ENCODE measurements around the gene WRNIP1. TPM values are rescaled to one million over a fixed set of nuclear protein-coding genes. Genes with fewer than 3 reads are reported as not detected.

Gene WRNIP1
- polyA plus RNA-seq, 4 donors = 47.9 to 62.3 (median 56.9) TPM

- DNase-seq (ENCODE audit: low read depth in 4 of 4, low spot score in 3 of 4) = no peak
These were observed 65.0 kb downstream of the WRNIP1 start for GRCh38 chr6:2830183-2830582.

- no peak for DNase-seq (ENCODE audit: low read depth in 4 of 4, low spot score in 3 of 4)
These were observed 66.2 kb downstream of the WRNIP1 start for GRCh38 chr6:2831392-2831791.

GRCh38 chr6:2834262-2834661, 69.1 kb downstream of the WRNIP1 start:
- no peak for DNase-seq (ENCODE audit: low read depth in 4 of 4, low spot score in 3 of 4)

Other genes with a start within 250 kb of the WRNIP1 start
- 1 to 10 TPM; 1.1 to 1.6 (median 1.3) TPM for gene MYLK4, start 14.5 kb upstream of the WRNIP1 start, polyA plus RNA-seq (ENCODE audit: insufficient read length in 4 of 4)
- gene SERPINB1, start 76.5 kb downstream of the WRNIP1 start, polyA plus RNA-seq (ENCODE audit: insufficient read length in 4 of 4) = 10 to 100 TPM; 21.2 to 26.9 (median 23.6) TPM
- 10 to 100 TPM in 3 of 4 donors, 1 to 10 TPM in 1; 5.3 to 15.1 (median 12.6) TPM for gene SERPINB9, start 137.9 kb downstream of the WRNIP1 start, polyA plus RNA-seq (ENCODE audit: insufficient read length in 4 of 4)
- 10 to 100 TPM; 67.9 to 95.8 (median 89.1) TPM for gene SERPINB6, start 206.2 kb downstream of the WRNIP1 start, polyA plus RNA-seq (ENCODE audit: insufficient read length in 4 of 4)
- gene NQO2, start 234.5 kb downstream of the WRNIP1 start, polyA plus RNA-seq (ENCODE audit: insufficient read length in 4 of 4) = 10 to 100 TPM; 24.0 to 81.8 (median 60.3) TPM